ENCODE results near the gene RHBDL2.
"Not testable (repeated sequence)": the region's sequence is repeated elsewhere in the genome, so short reads cannot be mapped to it uniquely, and the experiment has no call there.

DNA sequence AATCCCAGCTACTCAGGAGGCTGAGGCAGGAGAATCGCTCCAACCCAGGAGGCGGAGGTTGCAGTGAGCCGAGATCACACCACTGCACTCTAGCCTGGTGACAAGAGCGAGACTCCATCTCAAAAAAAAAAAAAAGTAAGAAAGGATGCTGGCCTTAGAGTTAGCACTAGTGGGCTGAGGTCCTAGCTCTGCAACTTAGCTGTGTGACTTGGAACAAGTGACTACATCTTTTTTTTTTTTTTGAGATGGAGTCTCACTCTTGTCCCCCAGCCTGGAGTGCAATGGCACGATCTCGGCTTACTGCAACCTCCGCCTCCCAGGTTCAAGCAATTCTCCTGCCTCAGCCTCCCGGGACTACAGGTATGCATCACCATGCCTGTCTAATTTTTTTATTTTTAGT lies 26.7 kb downstream of the RHBDL2 start:
- TF ChIP-seq POLR2A (IDR thresholded peaks at IDR 0.05) = not testable (repeated sequence)
- TF ChIP-seq, protein P1, sequence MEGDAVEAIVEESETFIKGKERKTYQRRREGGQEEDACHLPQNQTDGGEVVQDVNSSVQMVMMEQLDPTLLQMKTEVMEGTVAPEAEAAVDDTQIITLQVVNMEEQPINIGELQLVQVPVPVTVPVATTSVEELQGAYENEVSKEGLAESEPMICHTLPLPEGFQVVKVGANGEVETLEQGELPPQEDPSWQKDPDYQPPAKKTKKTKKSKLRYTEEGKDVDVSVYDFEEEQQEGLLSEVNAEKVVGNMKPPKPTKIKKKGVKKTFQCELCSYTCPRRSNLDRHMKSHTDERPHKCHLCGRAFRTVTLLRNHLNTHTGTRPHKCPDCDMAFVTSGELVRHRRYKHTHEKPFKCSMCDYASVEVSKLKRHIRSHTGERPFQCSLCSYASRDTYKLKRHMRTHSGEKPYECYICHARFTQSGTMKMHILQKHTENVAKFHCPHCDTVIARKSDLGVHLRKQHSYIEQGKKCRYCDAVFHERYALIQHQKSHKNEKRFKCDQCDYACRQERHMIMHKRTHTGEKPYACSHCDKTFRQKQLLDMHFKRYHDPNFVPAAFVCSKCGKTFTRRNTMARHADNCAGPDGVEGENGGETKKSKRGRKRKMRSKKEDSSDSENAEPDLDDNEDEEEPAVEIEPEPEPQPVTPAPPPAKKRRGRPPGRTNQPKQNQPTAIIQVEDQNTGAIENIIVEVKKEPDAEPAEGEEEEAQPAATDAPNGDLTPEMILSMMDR (IDR thresholded peaks at IDR 0.05) = not testable (repeated sequence)

Data from lower leg skin (tissue), 3 donors.